ENCODE data around the gene INSC. TPM values are rescaled to one million over a fixed set of nuclear protein-coding genes. Genes with fewer than 3 reads are reported as not detected.

Gene INSC
- total and polyA plus RNA-seq, 4 donors = 0.63 to 1.3 (median 1.0) TPM

GRCh38 chr11:15234796-15235195, 120.1 kb downstream of the INSC start:
- intact Hi-C loops (cut with DNase I) = no loop called here
- 91 to 92% methylated on average over 3 of the region's 3 CpGs for WGBS, 2 donors
- Histone ChIP-seq H3K4me3 (ENCODE audit: low read length in 2 of 2) (no peak overlapping the region), H3K27ac (ENCODE audit: low read depth in 1 of 2, low read length in 2 of 2) (no peak overlapping the region), H3K36me3 (ENCODE audit: control insufficient read depth in 1 of 2, insufficient read depth in 2 of 2, low read length in 1 of 2) (peaks cover 0 to 3% of the 10 kb centered on the region in 2 donors), H3K27me3 (ENCODE audit: control insufficient read depth in 1 of 2, insufficient read depth in 2 of 2, low read length in 1 of 2) (no peaks in the 10 kb centered on the region), H3K9me3 (ENCODE audit: control insufficient read depth, low read length) (no peaks in the 10 kb centered on the region), H3K4me1 (ENCODE audit: control insufficient read depth in 1 of 2, insufficient read depth in 2 of 2, low read length in 2 of 2) (no peaks in the 10 kb centered on the region)
- ATAC-seq (ENCODE audit: low FRiP score) (no peak), DNase-seq (no peak)

- DNase-seq = no peak
- H3K4me3 ChIP-seq (ENCODE audit: low read length in 2 of 2) = no peak overlapping the region
- peaks cover 0 to 3% of the 10 kb centered on the region in 2 donors for H3K36me3 ChIP-seq (ENCODE audit: control insufficient read depth in 1 of 2, insufficient read depth in 2 of 2, low read length in 1 of 2)
- WGBS, 2 donors = 61 to 68% methylated on average over 4 of the region's 4 CpGs
- no peaks in the 10 kb centered on the region for H3K9me3 ChIP-seq (ENCODE audit: control insufficient read depth, low read length)
- H3K27me3 ChIP-seq (ENCODE audit: control insufficient read depth in 1 of 2, insufficient read depth in 2 of 2, low read length in 1 of 2) = no peaks in the 10 kb centered on the region
- no peaks in the 10 kb centered on the region for H3K4me1 ChIP-seq (ENCODE audit: control insufficient read depth in 1 of 2, insufficient read depth in 2 of 2, low read length in 2 of 2)
- H3K27ac ChIP-seq (ENCODE audit: low read depth in 1 of 2, low read length in 2 of 2) = no peak overlapping the region
- no peak for ATAC-seq (ENCODE audit: low FRiP score)
- intact Hi-C loops (cut with DNase I) = no loop called here
These were observed 121.8 kb downstream of the INSC start for GRCh38 chr11:15236559-15236958.

GRCh38 chr11:15238856-15239255, 124.1 kb downstream of the INSC start:
- Histone ChIP-seq H3K27me3 (ENCODE audit: control insufficient read depth in 1 of 2, insufficient read depth in 2 of 2, low read length in 1 of 2) (no peaks in the 10 kb centered on the region), H3K27ac (ENCODE audit: low read depth in 1 of 2, low read length in 2 of 2) (no peak overlapping the region), H3K4me1 (ENCODE audit: control insufficient read depth in 1 of 2, insufficient read depth in 2 of 2, low read length in 2 of 2) (no peaks in the 10 kb centered on the region), H3K4me3 (ENCODE audit: low read length in 2 of 2) (no peak overlapping the region), H3K36me3 (ENCODE audit: control insufficient read depth in 1 of 2, insufficient read depth in 2 of 2, low read length in 1 of 2) (peaks cover 0 to 3% of the 10 kb centered on the region in 2 donors), H3K9me3 (ENCODE audit: control insufficient read depth, low read length) (no peaks in the 10 kb centered on the region)
- 92 to 96% methylated on average over 7 of the region's 7 CpGs for WGBS, 2 donors
- DNase-seq (no peak), ATAC-seq (ENCODE audit: low FRiP score) (no peak)
- intact Hi-C loops (cut with DNase I) = no loop called here

GRCh38 chr11:15248749-15249148, 134.0 kb downstream of the INSC start:
- no peak for ATAC-seq (ENCODE audit: low FRiP score)
- WGBS, 2 donors = 75 to 91% methylated on average over 3 of the region's 3 CpGs
- no peak overlapping the region for H3K27ac ChIP-seq (ENCODE audit: low read depth in 1 of 2, low read length in 2 of 2)
- H3K4me3 ChIP-seq (ENCODE audit: low read length in 2 of 2) = no peak overlapping the region
- no peaks in the 10 kb centered on the region for H3K4me1 ChIP-seq (ENCODE audit: control insufficient read depth in 1 of 2, insufficient read depth in 2 of 2, low read length in 2 of 2)
- intact Hi-C loops (cut with DNase I) = no loop called here
- H3K36me3 ChIP-seq (ENCODE audit: control insufficient read depth in 1 of 2, insufficient read depth in 2 of 2, low read length in 1 of 2) = no peaks in the 10 kb centered on the region
- H3K27me3 ChIP-seq (ENCODE audit: control insufficient read depth in 1 of 2, insufficient read depth in 2 of 2, low read length in 1 of 2) = no peaks in the 10 kb centered on the region
- DNase-seq = no peak
- no peaks in the 10 kb centered on the region for H3K9me3 ChIP-seq (ENCODE audit: control insufficient read depth, low read length)

GRCh38 chr11:15258433-15259165, 143.9 kb downstream of the INSC start:
- intact Hi-C loops (cut with DNase I) = no loop called here
- no peaks in the 10 kb centered on the region for H3K27me3 ChIP-seq (ENCODE audit: control insufficient read depth in 1 of 2, insufficient read depth in 2 of 2, low read length in 1 of 2)
- 56 to 62% methylated on average over 3 of the region's 3 CpGs for WGBS, 2 donors
- H3K27ac ChIP-seq (ENCODE audit: low read depth in 1 of 2, low read length in 2 of 2) = no peak overlapping the region
- no peak overlapping the region for H3K4me3 ChIP-seq (ENCODE audit: low read length in 2 of 2)
- H3K4me1 ChIP-seq (ENCODE audit: control insufficient read depth in 1 of 2, insufficient read depth in 2 of 2, low read length in 2 of 2) = no peaks in the 10 kb centered on the region
- no peak for DNase-seq
- no peaks in the 10 kb centered on the region for H3K36me3 ChIP-seq (ENCODE audit: control insufficient read depth in 1 of 2, insufficient read depth in 2 of 2, low read length in 1 of 2)
- H3K9me3 ChIP-seq (ENCODE audit: control insufficient read depth, low read length) = no peaks in the 10 kb centered on the region
- no peak for ATAC-seq (ENCODE audit: low FRiP score)

- Histone ChIP-seq H3K4me1 (ENCODE audit: control insufficient read depth in 1 of 2, insufficient read depth in 2 of 2, low read length in 2 of 2) (no peaks in the 10 kb centered on the region), H3K9me3 (ENCODE audit: control insufficient read depth, low read length) (no peaks in the 10 kb centered on the region), H3K36me3 (ENCODE audit: control insufficient read depth in 1 of 2, insufficient read depth in 2 of 2, low read length in 1 of 2) (no peaks in the 10 kb centered on the region), H3K4me3 (ENCODE audit: low read length in 2 of 2) (no peak overlapping the region), H3K27me3 (ENCODE audit: control insufficient read depth in 1 of 2, insufficient read depth in 2 of 2, low read length in 1 of 2) (no peaks in the 10 kb centered on the region), H3K27ac (ENCODE audit: low read depth in 1 of 2, low read length in 2 of 2) (no peak overlapping the region)
- no peak for DNase-seq
- intact Hi-C loops (cut with DNase I) = no loop called here
- 86 to 92% methylated on average over 1 of the region's 1 CpG for WGBS, 2 donors
- ATAC-seq (ENCODE audit: low FRiP score) = no peak
These were observed 152.3 kb downstream of the INSC start for GRCh38 chr11:15266999-15267398.

- Histone ChIP-seq H3K27ac (ENCODE audit: low read depth in 1 of 2, low read length in 2 of 2) (no peak overlapping the region), H3K36me3 (ENCODE audit: control insufficient read depth in 1 of 2, insufficient read depth in 2 of 2, low read length in 1 of 2) (no peaks in the 10 kb centered on the region), H3K4me3 (ENCODE audit: low read length in 2 of 2) (no peak overlapping the region), H3K9me3 (ENCODE audit: control insufficient read depth, low read length) (no peaks in the 10 kb centered on the region), H3K27me3 (ENCODE audit: control insufficient read depth in 1 of 2, insufficient read depth in 2 of 2, low read length in 1 of 2) (no peaks in the 10 kb centered on the region), H3K4me1 (ENCODE audit: control insufficient read depth in 1 of 2, insufficient read depth in 2 of 2, low read length in 2 of 2) (no peaks in the 10 kb centered on the region)
- intact Hi-C loops (cut with DNase I) = no loop called here
- ATAC-seq (ENCODE audit: low FRiP score) (no peak), DNase-seq (no peak)
These were observed 153.9 kb downstream of the INSC start for GRCh38 chr11:15268598-15268997.

- DNase-seq = no peak
These were observed 160.4 kb downstream of the INSC start for GRCh38 chr11:15275141-15275540.

GRCh38 chr11:15276621-15277020, 161.9 kb downstream of the INSC start:
- intact Hi-C loops (cut with DNase I) = no loop called here
- no peaks in the 10 kb centered on the region for H3K9me3 ChIP-seq (ENCODE audit: control insufficient read depth, low read length)
- H3K4me1 ChIP-seq (ENCODE audit: control insufficient read depth in 1 of 2, insufficient read depth in 2 of 2, low read length in 2 of 2) = no peaks in the 10 kb centered on the region
- H3K36me3 ChIP-seq (ENCODE audit: control insufficient read depth in 1 of 2, insufficient read depth in 2 of 2, low read length in 1 of 2) = no peaks in the 10 kb centered on the region
- H3K27me3 ChIP-seq (ENCODE audit: control insufficient read depth in 1 of 2, insufficient read depth in 2 of 2, low read length in 1 of 2) = no peaks in the 10 kb centered on the region
- ATAC-seq (ENCODE audit: low FRiP score) (no peak), DNase-seq (no peak)
- WGBS, 2 donors = 30 to 49% methylated on average over 3 of the region's 3 CpGs
- H3K4me3 ChIP-seq (ENCODE audit: low read length in 2 of 2) = no peak overlapping the region
- no peak overlapping the region for H3K27ac ChIP-seq (ENCODE audit: low read depth in 1 of 2, low read length in 2 of 2)

More at GRCh38 chr11:15275141-15275540, 160.4 kb downstream of the INSC start:
- Histone ChIP-seq H3K9me3 (ENCODE audit: control insufficient read depth, low read length) (no peaks in the 10 kb centered on the region), H3K27ac (ENCODE audit: low read depth in 1 of 2, low read length in 2 of 2) (no peak overlapping the region), H3K36me3 (ENCODE audit: control insufficient read depth in 1 of 2, insufficient read depth in 2 of 2, low read length in 1 of 2) (no peaks in the 10 kb centered on the region), H3K27me3 (ENCODE audit: control insufficient read depth in 1 of 2, insufficient read depth in 2 of 2, low read length in 1 of 2) (no peaks in the 10 kb centered on the region), H3K4me3 (ENCODE audit: low read length in 2 of 2) (no peak overlapping the region), H3K4me1 (ENCODE audit: control insufficient read depth in 1 of 2, insufficient read depth in 2 of 2, low read length in 2 of 2) (no peaks in the 10 kb centered on the region)
- intact Hi-C loops (cut with DNase I) = no loop called here
- ATAC-seq (ENCODE audit: low FRiP score) = no peak
- 63 to 66% methylated on average over 2 of the region's 2 CpGs for WGBS, 2 donors
